Panc1 (cell line): ENCODE results near the gene CNIH2. TPM values are rescaled to one million over a fixed set of nuclear protein-coding genes. Genes with fewer than 3 reads are reported as not detected.
"Not testable (repeated sequence)": the region's sequence is repeated elsewhere in the genome, so short reads cannot be mapped to it uniquely, and the experiment has no call there.

ENCODE experiments used
- ATAC-seq: fragments of 200-7000 bp; cut with Tn5 transposase; 2 replicates; pipeline ENCODE4 v1.9.1; 2020; ENCODE audit warnings: mild to moderate bottlenecking, moderate library complexity
- BruUV-seq: library from RNA; stranded (reverse); fragments of 400-500 nt; replicated peaks from 2 replicates; lab custom pipeline; 2021; lab: Mats Ljungman, UMichigan
- CTCF ChIA-PET: fragments of 300-600 bp; sonication (Branson Sonifier 250); formaldehyde crosslinking; loops from one replicate; lab custom pipeline; 2022; ENCODE audit warnings: antibody characterized with exemption; lab: Charles Lee
- POLR2A ChIA-PET: fragments of 300-600 bp; sonication (Branson Sonifier 250); formaldehyde crosslinking; loops from one replicate; lab custom pipeline; 2022; ENCODE audit warnings: antibody characterized with exemption; lab: Charles Lee
- DNase-seq: peaks from one replicate; pipeline ENCODE4 v3.0.0-alpha.2; 2010; ENCODE audit warnings: low read depth, low spot score
- H3K27ac ChIP-seq: 2 replicates; pipeline ENCODE4 v1.5.1; 2011; ENCODE audit warnings: mild to moderate bottlenecking, low read length, inconsistent platforms
- H3K27me3 ChIP-seq: fragments of 200-500 bp; sonication (Bioruptor generic); 2 replicates; pipeline ENCODE4 v1.6.0; 2014; ENCODE audit warnings: low read length, inconsistent platforms; ENCODE audit not compliant: control insufficient read depth, insufficient read depth
- H3K36me3 ChIP-seq: fragments of 200-500 bp; sonication (Bioruptor generic); 2 replicates; pipeline ENCODE4 v1.5.1; 2014; ENCODE audit warnings: inconsistent platforms, mild to moderate bottlenecking, low read length, moderate library complexity; ENCODE audit not compliant: control insufficient read depth, insufficient read depth
- H3K4me1 ChIP-seq: 2 replicates; pipeline ENCODE4 v1.5.1; 2011; ENCODE audit warnings: inconsistent platforms, mild to moderate bottlenecking, low read length, moderate library complexity; ENCODE audit not compliant: control insufficient read depth, insufficient read depth
- H3K4me3 ChIP-seq, 2 experiments: 2 replicates each; pipeline ENCODE4 v1.5.1; 2011 to 2012; ENCODE audit warnings: low read depth in 2 of 2, low read length in 2 of 2, mild to moderate bottlenecking in 2 of 2, inconsistent platforms in 1 of 2, moderate library complexity in 1 of 2
- H3K9me3 ChIP-seq: fragments of 200-500 bp; sonication (Bioruptor generic); 2 replicates; pipeline ENCODE4 v1.5.1; 2014; ENCODE audit warnings: low read depth, mild to moderate bottlenecking, inconsistent platforms, low read length, moderate library complexity; ENCODE audit not compliant: control insufficient read depth, insufficient read depth
- POLR2AphosphoS5 ChIP-seq: IDR thresholded peaks from 2 replicates; pipeline ENCODE4 v1.6.1; 2012; ENCODE audit warnings: mild to moderate bottlenecking, low read depth, low read length, moderate library complexity
- in situ Hi-C: cut with HindIII; loops from 2 replicates; pipeline ENCODE4 v1.10.0; 2016; ENCODE audit warnings: low sequenced_read_pairs, low pct_unique_long_range_greater_than_20kb
- intact Hi-C: fragments of 100-400 bp; cut with micrococcal nuclease; formaldehyde crosslinking; loops from one replicate; pipeline ENCODE4 v1.10.0; 2022; ENCODE audit not compliant: unreplicated experiment
- total RNA-seq: library from RNA; stranded (reverse); gene quantifications from one replicate; pipeline ENCODE4 v1.2.1, GENCODE V29; 2021; ENCODE audit not compliant: unreplicated experiment
- TF ChIP-seq, protein P1 (sequence below): fragments of 450-650 bp; IDR thresholded peaks from 2 replicates; pipeline ENCODE4 v1.5.1; 2017; ENCODE audit warnings: mild to moderate bottlenecking
- TF ChIP-seq, protein P2 (sequence below), 2 experiments: IDR thresholded peaks; 2 replicates each; pipeline ENCODE4 v1.6.1; 2011 to 2012; ENCODE audit warnings: low read depth in 2 of 2, control low read depth in 1 of 2, low read length in 1 of 2, mild to moderate bottlenecking in 1 of 2, moderate library complexity in 1 of 2; ENCODE audit not compliant: insufficient read depth in 1 of 2

The CNIH2 gene
- total RNA-seq, 1 experiment from 2014 or later: 9.3 TPM

DNA sequence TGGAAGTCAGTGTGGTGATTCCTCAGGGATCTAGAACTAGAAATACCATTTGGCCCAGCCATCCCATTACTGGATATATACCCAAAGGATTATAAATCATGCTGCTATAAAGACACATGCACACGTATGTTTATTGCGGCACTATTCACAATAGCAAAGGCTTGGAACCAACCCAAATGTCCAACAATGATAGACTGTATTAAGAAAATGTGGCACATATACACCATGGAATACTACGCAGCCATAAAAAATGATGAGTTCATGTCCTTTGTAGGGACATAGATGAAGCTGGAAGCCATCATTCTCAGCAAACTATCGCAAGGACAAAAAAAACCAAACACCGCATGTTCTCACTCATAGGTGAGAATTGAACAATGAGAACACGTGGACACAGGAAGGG, 42.8 kb downstream of the CNIH2 start:
- in situ Hi-C loops, H3K9me3 ChIP-seq, ATAC-seq, intact Hi-C loops, CTCF ChIA-PET, H3K27me3 ChIP-seq, BruUV-seq, DNase-seq, H3K36me3 ChIP-seq, H3K4me1 ChIP-seq, H3K27ac ChIP-seq, H3K4me3 ChIP-seq, POLR2A ChIA-PET: not testable (repeated sequence)

DNA sequence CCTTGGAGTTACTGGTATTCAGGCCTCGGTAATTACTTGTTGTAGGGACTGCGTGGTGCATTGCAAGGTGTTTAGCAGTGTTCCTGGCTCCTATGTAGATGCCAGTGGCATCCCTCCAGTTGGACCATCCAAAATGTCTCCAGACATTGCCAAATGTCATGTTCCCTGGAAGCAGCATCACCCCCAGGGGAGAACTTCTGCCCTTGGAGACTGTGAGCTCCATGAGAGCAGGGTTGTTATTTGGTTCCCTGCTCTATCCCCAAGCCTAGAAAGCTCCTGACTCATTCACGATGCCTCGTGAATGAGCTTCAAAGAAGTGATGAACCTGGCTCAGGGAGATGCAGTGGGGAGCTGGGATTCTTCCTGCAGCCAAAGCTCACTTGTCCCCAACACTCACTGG, 43.6 kb downstream of the CNIH2 start:
- TF ChIP-seq POLR2AphosphoS5: no peak
- no peak overlapping the region for H3K27ac ChIP-seq
- ATAC-seq (no peak), DNase-seq (no peak)
- H3K4me1 ChIP-seq: peaks cover 10% of the 10 kb centered on the region
- POLR2A ChIA-PET: interaction anchor here (0.5 kb wide), 1 partner anchor 38 kb away, joined by 3 read pairs; no protein-coding TSS in a partner anchor
- no peaks in the 10 kb centered on the region for H3K27me3 ChIP-seq
- H3K9me3 ChIP-seq: no peaks in the 10 kb centered on the region
- no peaks in the 10 kb centered on the region for H3K36me3 ChIP-seq
- no TSS peak for BruUV-seq
- in situ Hi-C loops: no loop called here
- CTCF ChIA-PET: interaction anchor here (0.6 kb wide), 1 partner anchor 64 kb away, joined by 4 read pairs; no protein-coding TSS in a partner anchor
- no peak overlapping the region for H3K4me3 ChIP-seq
- intact Hi-C loops: no loop called here

DNA sequence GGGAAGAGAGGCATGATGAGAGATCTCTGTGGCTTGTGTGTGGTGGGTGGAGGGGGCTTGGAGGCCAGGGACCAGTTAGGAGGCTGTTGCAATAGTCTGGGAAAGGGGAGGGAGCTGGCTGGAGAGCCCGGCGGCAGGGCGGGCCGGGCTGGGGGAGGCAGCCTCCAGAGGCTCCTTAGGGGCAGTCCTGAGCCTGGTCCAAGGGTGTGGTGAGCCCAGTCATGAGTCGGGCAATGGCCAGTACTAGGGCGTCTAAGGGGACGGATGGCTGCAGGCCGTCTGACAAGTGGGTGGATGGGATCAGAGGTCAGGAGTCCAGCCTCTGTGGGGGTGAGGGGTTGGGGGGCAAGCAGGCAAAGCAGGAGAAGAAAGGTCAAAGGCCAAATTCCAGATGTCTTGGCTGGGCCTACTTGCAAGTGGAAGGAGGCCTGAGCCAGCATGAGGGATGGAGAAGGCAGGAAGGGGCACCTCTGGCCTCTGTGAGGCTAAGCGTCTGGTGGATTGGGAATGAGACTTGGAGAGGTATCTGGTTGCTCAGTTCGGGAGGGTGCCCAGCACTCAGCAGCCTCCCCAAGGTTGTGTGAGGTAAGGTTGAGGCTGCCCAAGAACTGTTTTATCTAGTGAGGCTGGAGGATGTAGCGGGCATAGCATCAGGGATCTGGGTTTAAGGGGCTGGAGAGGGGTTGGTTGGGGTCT, 44.9 kb downstream of the CNIH2 start:
- no peaks in the 10 kb centered on the region for H3K27me3 ChIP-seq
- H3K4me1 ChIP-seq: peaks cover 13% of the 10 kb centered on the region
- DNase-seq (no peak), ATAC-seq (no peak)
- intact Hi-C loops: no loop called here
- H3K36me3 ChIP-seq: no peaks in the 10 kb centered on the region
- H3K4me3 ChIP-seq: no peak overlapping the region
- BruUV-seq: no TSS peak
- ChIA-PET POLR2A (interaction anchor here (0.7 kb wide), 1 partner anchor 12 kb away, joined by 3 read pairs; no protein-coding TSS in a partner anchor), CTCF (no interaction called here)
- TF ChIP-seq, protein P1, sequence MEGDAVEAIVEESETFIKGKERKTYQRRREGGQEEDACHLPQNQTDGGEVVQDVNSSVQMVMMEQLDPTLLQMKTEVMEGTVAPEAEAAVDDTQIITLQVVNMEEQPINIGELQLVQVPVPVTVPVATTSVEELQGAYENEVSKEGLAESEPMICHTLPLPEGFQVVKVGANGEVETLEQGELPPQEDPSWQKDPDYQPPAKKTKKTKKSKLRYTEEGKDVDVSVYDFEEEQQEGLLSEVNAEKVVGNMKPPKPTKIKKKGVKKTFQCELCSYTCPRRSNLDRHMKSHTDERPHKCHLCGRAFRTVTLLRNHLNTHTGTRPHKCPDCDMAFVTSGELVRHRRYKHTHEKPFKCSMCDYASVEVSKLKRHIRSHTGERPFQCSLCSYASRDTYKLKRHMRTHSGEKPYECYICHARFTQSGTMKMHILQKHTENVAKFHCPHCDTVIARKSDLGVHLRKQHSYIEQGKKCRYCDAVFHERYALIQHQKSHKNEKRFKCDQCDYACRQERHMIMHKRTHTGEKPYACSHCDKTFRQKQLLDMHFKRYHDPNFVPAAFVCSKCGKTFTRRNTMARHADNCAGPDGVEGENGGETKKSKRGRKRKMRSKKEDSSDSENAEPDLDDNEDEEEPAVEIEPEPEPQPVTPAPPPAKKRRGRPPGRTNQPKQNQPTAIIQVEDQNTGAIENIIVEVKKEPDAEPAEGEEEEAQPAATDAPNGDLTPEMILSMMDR: no peak
- TF ChIP-seq, protein P2, sequence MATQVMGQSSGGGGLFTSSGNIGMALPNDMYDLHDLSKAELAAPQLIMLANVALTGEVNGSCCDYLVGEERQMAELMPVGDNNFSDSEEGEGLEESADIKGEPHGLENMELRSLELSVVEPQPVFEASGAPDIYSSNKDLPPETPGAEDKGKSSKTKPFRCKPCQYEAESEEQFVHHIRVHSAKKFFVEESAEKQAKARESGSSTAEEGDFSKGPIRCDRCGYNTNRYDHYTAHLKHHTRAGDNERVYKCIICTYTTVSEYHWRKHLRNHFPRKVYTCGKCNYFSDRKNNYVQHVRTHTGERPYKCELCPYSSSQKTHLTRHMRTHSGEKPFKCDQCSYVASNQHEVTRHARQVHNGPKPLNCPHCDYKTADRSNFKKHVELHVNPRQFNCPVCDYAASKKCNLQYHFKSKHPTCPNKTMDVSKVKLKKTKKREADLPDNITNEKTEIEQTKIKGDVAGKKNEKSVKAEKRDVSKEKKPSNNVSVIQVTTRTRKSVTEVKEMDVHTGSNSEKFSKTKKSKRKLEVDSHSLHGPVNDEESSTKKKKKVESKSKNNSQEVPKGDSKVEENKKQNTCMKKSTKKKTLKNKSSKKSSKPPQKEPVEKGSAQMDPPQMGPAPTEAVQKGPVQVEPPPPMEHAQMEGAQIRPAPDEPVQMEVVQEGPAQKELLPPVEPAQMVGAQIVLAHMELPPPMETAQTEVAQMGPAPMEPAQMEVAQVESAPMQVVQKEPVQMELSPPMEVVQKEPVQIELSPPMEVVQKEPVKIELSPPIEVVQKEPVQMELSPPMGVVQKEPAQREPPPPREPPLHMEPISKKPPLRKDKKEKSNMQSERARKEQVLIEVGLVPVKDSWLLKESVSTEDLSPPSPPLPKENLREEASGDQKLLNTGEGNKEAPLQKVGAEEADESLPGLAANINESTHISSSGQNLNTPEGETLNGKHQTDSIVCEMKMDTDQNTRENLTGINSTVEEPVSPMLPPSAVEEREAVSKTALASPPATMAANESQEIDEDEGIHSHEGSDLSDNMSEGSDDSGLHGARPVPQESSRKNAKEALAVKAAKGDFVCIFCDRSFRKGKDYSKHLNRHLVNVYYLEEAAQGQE (IDR thresholded peaks at IDR 0.05; ENCODE audit: insufficient read depth in 1 of 2, low read depth in 2 of 2, low read length in 1 of 2): no peak
- no peak for TF ChIP-seq POLR2AphosphoS5
- in situ Hi-C loops: no loop called here
- H3K27ac ChIP-seq: no peak overlapping the region
- H3K9me3 ChIP-seq: no peaks in the 10 kb centered on the region
